ENCODE measurements around the gene FHDC1.

FHDC1 gene

GRCh38 chr4:153005899-153006381, 69.8 kb downstream of the FHDC1 start:
- no peak for DNase-seq (ENCODE audit: low read depth)

GRCh38 chr4:153008578-153009199, 72.6 kb downstream of the FHDC1 start:
- no peak for DNase-seq (ENCODE audit: low read depth)

DNA sequence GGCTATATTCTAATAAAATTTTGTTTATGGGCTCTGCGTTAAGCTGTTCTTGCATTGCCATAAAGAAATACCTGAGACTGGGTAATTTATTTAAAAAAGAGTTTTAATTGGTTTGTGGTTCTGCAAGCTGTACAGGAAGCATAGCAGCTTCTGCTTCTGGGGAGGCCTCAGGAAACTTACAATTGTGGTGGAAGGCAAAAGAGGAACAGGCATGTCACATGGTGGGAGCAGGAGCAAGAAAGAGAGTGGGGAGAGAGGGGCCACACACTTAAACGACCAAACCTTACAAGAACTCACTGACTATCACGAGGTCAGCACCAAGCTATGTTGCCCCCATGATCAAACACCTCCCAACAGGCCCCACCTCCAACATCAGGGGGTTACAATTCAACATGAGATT, 74.0 kb downstream of the FHDC1 start:
- DNase-seq (ENCODE audit: low read depth) = no peak

GRCh38 chr4:153013202-153013977, 77.3 kb downstream of the FHDC1 start:
- no peak for DNase-seq (ENCODE audit: low read depth)

- peak; percentile 5 for DNase-seq (ENCODE audit: low read depth)
Observed at GRCh38 chr4:153014460-153014859, 78.3 kb downstream of the FHDC1 start.

DNA sequence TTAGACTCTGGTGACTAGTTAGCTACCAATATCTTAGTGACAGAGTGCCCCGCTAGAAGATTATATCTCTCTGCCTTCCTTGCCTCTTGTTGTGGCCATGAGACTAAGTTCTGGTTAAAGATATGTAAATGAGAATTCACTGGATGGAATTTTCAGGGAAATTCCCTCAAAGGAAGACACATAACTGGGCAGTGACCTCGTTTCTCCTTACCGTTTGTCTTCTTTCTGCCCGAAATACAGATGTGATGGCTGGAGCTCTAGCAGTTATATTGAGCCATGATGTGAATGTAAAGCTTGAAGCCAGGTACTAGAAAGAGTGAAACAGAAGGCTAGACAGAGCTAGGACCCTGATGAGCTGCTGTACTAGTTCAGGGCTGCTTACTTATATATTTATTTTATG, 80.5 kb downstream of the FHDC1 start:
- no peak for DNase-seq (ENCODE audit: low read depth)

GRCh38 chr4:153018031-153018430, 81.9 kb downstream of the FHDC1 start:
- DNase-seq (ENCODE audit: low read depth) = no peak

DNA sequence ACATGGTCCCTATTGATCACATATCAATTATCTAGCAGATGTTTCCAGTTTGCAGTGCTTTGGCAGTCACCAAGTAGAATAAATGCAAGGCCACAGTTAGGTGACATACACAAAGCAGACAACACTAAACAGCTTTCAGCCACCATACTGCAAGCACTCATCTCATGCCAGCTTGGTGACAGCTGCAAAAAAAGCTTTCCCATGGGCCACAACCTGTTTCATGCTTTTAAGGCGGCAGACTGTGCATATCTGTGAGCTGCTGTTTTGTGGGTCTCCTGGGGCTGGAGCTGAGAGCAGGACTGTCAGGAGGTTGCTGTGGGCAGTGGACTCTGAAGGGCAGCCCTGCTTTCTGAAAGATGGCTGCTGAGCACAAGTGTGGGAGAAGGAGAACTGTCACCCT, 82.6 kb downstream of the FHDC1 start:
- no peak for DNase-seq (ENCODE audit: low read depth)

GRCh38 chr4:153019906-153020305, 83.8 kb downstream of the FHDC1 start:
- DNase-seq (ENCODE audit: low read depth) = no peak

DNA sequence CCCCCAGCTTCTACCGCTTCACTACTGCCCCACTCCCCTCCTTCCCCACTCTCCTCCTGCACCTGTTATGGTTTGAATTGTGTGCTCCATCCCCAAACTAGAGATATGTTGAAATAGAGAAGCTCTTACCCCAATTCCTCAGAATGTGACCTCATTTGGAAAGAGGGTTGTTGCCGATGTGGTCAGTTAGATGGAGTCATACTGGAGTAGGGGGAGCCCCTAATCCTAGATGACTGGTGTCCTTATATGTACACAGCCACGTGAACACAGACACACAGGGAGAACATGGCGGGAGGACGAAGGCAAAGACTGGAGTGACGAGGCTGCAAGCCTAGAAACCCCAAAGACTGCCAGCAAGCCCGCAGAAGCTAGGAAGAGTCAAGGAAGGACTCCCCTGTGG, 84.3 kb downstream of the FHDC1 start:
- DNase-seq (ENCODE audit: low read depth) = no peak

DNA sequence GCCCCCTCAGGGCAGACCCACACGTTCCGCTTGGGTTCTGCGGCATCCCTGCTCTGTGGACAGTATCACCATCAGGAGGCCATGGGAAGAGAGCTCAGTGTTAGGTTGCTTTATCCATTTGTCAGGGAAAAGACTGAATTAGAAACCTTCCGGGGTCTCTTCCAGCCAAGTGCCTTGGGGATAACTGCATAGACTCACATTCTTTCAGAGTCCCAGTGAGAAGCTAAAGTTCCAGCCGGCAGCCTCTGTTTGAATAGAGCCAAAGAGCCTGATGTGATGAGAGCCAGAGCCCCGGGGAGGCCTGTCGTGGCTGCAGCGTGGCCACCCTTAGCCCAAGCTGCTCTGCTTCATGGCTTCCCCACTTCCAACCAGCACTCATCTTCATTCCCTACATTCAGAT, 85.2 kb downstream of the FHDC1 start:
- DNase-seq (ENCODE audit: low read depth) = no peak

DNA sequence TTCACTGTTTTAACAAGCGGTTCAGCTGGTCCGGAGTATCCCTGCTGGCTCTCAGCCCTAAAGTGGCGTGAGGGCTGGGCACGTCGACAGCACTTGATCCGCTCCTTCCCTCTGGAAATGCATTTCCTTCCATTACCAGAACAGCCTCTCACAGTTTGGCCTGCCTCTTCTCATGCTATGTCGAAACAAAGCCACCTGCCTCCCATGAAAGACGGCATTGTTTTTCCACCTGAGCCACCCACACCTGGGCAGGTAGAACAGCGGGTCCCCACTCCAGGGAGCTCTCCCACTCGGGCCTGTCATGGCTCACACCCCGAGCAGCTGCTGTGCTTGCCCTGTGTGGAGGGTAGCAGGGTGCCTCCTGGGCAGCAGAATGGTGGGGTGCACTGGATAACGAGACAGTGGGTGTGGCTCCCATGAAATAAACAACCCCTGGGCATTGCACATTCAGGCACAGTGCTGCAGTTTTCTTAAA, 86.2 kb downstream of the FHDC1 start:
- no peak for DNase-seq (ENCODE audit: low read depth)

GRCh38 chr4:153023139-153023538, 87.0 kb downstream of the FHDC1 start:
- DNase-seq (ENCODE audit: low read depth) = no peak

DNA sequence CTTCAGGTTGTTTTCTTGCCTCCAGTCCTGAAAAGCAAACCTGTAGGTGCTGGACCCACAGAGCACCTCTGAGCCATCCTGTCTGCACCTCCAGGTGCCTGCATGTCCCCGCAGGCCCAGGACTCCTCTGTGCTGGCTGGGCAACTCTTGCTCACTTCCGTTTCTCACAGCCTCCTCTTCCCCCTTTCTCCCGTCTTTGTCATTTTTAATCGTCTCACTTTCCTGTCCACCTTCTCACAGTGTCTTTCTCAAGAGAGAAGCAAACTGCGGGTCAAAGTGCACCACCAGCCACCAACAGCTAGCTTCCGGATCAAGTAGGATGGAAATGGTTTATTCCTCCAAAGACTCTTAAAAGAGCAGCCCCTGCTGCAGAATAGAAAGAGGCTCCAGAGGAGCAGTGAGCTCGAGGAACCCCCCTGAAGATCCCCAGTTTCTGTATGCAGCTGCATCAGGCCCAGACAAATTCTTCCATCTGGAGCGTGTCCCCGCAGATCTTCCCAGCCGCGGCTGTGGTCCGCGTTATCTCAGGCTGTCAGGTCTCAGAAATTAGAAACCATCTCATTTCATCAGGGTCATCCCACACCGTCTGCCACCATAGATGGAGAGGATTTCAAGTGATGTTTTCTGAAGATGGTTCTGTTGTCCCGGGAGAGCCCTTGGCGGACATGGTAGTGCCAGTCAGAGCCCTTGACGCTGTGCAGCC, 87.7 kb downstream of the FHDC1 start:
- DNase-seq (ENCODE audit: low read depth) = no peak

GRCh38 chr4:153024466-153024865, 88.3 kb downstream of the FHDC1 start:
- DNase-seq (ENCODE audit: low read depth) = no peak

- no peak for DNase-seq (ENCODE audit: low read depth)
Observed at GRCh38 chr4:153025406-153025805, 89.3 kb downstream of the FHDC1 start.

DNA sequence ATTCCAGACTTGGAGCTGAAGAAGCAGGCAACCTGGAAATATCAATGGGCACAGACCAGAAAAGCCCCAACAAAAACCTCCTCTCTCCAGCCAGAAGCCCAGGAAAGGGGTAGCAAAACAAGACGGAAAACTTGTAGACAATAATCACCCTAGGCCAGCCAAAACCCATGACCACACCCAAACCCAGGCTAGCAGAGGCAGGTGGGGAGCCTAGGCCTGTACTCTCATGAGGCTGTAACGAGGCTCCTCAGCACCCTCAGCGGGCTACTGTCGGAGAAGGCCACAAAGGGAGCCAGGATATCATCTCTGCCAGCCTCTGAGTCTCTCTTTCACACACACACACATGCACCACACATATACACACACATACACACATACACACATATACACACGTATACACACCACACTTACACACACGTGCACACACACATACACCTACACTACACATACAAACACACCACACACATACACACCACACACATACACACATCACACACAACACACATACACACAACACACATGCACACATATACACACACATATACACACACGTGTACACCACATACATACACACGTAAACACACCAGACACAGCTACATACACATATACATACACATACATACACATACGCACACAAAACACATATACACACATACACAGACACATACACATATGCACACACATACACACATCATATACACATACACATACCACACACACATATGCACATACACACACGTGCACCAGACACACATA, 90.6 kb downstream of the FHDC1 start:
- DNase-seq (ENCODE audit: low read depth) = no peak

DNA sequence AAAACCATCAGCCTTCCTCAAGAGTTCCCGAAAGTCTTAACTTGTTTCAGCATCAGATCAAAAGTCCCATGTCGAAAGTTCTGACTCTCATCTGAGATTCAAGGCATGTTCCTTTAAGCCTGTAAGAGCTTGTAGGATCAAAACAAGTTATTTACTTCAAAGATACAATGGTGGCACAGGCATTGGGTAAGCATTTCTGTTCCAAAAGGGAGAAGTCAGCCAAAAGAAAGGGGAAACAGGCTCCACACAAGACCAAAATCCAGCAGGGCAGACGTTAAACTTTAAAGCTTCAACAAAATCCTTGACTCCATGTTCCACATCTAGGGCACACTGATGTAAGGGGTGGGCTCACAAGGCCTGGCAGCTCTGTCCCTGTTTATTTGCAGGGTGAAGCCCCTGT, 91.7 kb downstream of the FHDC1 start:
- no peak for DNase-seq (ENCODE audit: low read depth)

DNA sequence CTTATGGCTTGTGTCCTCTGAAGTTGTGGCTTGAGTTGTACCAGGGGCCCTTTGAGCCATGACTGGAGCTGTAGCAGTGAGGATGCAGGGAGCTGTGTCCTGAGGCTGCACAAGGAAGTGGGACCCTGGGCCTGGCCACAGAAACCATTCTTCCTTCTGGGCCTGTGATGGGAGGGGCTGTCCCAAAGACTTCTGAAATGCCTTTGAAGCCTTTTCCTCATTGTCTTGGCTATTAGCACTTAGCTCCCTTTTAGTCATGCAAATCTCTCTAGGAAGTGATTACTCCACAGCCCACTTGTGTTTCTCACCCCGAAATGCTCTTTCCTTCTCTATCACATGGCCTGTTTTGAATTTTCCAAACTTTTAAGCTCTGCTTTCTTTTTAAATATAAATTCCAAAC, 92.4 kb downstream of the FHDC1 start:
- DNase-seq (ENCODE audit: low read depth) = no peak
